Thymus (tissue), 11 donors: Measurements from ENCODE around the gene SERINC5. TPM values are rescaled to one million over a fixed set of nuclear protein-coding genes. Genes with fewer than 3 reads are reported as not detected.

Experiments used
- DNase-seq, 9 donors: peaks; one replicate each; pipeline ENCODE4 v3.0.0-alpha.2; 2013; ENCODE audit warnings: low spot score in 9 of 9, low read depth in 6 of 9, missing footprints in 1 of 9
- H3K27ac ChIP-seq, 2 donors: one replicate each; pipeline ENCODE4 v1.5.1; 2013; ENCODE audit warnings: control low read depth in 1 of 2, low read depth in 1 of 2, low read length in 1 of 2, mild to moderate bottlenecking in 1 of 2, moderate library complexity in 1 of 2
- H3K27me3 ChIP-seq, 2 donors: one replicate each; pipeline ENCODE4 v1.5.1; 2013; ENCODE audit warnings: low read length in 1 of 2; ENCODE audit not compliant: control insufficient read depth in 2 of 2, insufficient read depth in 1 of 2
- H3K36me3 ChIP-seq, 2 donors: one replicate each; pipeline ENCODE4 v1.5.1; 2013; ENCODE audit warnings: low read length in 1 of 2, mild to moderate bottlenecking in 1 of 2, moderate library complexity in 1 of 2; ENCODE audit not compliant: control insufficient read depth in 2 of 2, insufficient read depth in 2 of 2
- H3K4me1 ChIP-seq, 2 donors: one replicate each; pipeline ENCODE4 v1.5.1; 2013; ENCODE audit warnings: low read length in 2 of 2; ENCODE audit not compliant: control insufficient read depth in 2 of 2, insufficient read depth in 2 of 2
- H3K4me3 ChIP-seq, 2 donors: one replicate each; pipeline ENCODE4 v1.5.1; 2013; ENCODE audit warnings: low read length in 2 of 2, control low read depth in 1 of 2, mild to moderate bottlenecking in 1 of 2
- H3K9me3 ChIP-seq, 2 donors: one replicate each; pipeline ENCODE4 v1.5.1; 2013; ENCODE audit warnings: low read length in 1 of 2, mild to moderate bottlenecking in 1 of 2; ENCODE audit not compliant: control insufficient read depth in 2 of 2, insufficient read depth in 1 of 2
- WGBS: extraction: QIAGEN DNeasy Blood & Tissue Kit; methylation state at CpG from one replicate; pipeline ENCODE4 v1.1.7; 2013; 5-methylcytosine and 5-hydroxymethylcytosine counted together
- polyA plus RNA-seq: library from polyadenylated mRNA; stranded (reverse); fragments of 200-250 nt; gene quantifications from one replicate; pipeline ENCODE4 v1.2.3, GENCODE V29; 2013
- total RNA-seq: library from RNA; stranded (reverse); fragments of 120-200 nt; gene quantifications from one replicate; pipeline ENCODE4 v1.2.4, GENCODE V29; 2013
- donor health status: healthy.

Gene SERINC5
- total and polyA plus RNA-seq, 2 donors: 7.1 to 14.7 TPM

- Histone ChIP-seq H3K4me1 (no peaks in the 10 kb centered on the region), H3K4me3 (no peak overlapping the region), H3K9me3 (no peaks in the 10 kb centered on the region), H3K27ac (no peak overlapping the region), H3K36me3 (no peaks in the 10 kb centered on the region), H3K27me3 (no peaks in the 10 kb centered on the region)
- 98% methylated on average over 10 of the region's 10 CpGs for WGBS
- no peak for DNase-seq
These were observed 179.5 kb downstream of the SERINC5 start for GRCh38 chr5:80076131-80077050.

GRCh38 chr5:80072103-80073073, 183.5 kb downstream of the SERINC5 start:
- H3K27ac ChIP-seq: no peak overlapping the region
- 97% methylated on average over 10 of the region's 10 CpGs for WGBS
- no peaks in the 10 kb centered on the region for H3K27me3 ChIP-seq
- H3K4me3 ChIP-seq: no peak overlapping the region
- no peak for DNase-seq
- H3K36me3 ChIP-seq: no peaks in the 10 kb centered on the region
- H3K4me1 ChIP-seq: no peaks in the 10 kb centered on the region
- H3K9me3 ChIP-seq: no peaks in the 10 kb centered on the region

- no peaks in the 10 kb centered on the region for H3K4me1 ChIP-seq
- no peaks in the 10 kb centered on the region for H3K36me3 ChIP-seq
- WGBS: 95% methylated on average over 2 of the region's 2 CpGs
- no peaks in the 10 kb centered on the region for H3K9me3 ChIP-seq
- H3K27me3 ChIP-seq: no peaks in the 10 kb centered on the region
- no peak overlapping the region for H3K4me3 ChIP-seq
- H3K27ac ChIP-seq: no peak overlapping the region
- no peak for DNase-seq
These were observed 184.3 kb downstream of the SERINC5 start for GRCh38 chr5:80071510-80072021.

GRCh38 chr5:80070338-80071056, 185.4 kb downstream of the SERINC5 start:
- no peaks in the 10 kb centered on the region for H3K36me3 ChIP-seq
- no peaks in the 10 kb centered on the region for H3K4me1 ChIP-seq
- H3K27me3 ChIP-seq: no peaks in the 10 kb centered on the region
- no peak overlapping the region for H3K27ac ChIP-seq
- 77% methylated on average over 10 of the region's 10 CpGs for WGBS
- H3K4me3 ChIP-seq: no peak overlapping the region
- DNase-seq: no peak
- no peaks in the 10 kb centered on the region for H3K9me3 ChIP-seq

GRCh38 chr5:80069918-80070318, 185.9 kb downstream of the SERINC5 start:
- no peak overlapping the region for H3K27ac ChIP-seq
- WGBS: 67% methylated on average over 3 of the region's 3 CpGs
- no peak for DNase-seq

GRCh38 chr5:80069251-80069800, 186.5 kb downstream of the SERINC5 start:
- Histone ChIP-seq H3K36me3 (no peaks in the 10 kb centered on the region), H3K4me3 (no peak overlapping the region), H3K4me1 (no peaks in the 10 kb centered on the region), H3K9me3 (no peaks in the 10 kb centered on the region), H3K27me3 (no peaks in the 10 kb centered on the region), H3K27ac (no peak overlapping the region)
- 92% methylated on average over 4 of the region's 4 CpGs for WGBS
- DNase-seq: no peak

More at GRCh38 chr5:80069918-80070318, 185.9 kb downstream of the SERINC5 start:
- no peaks in the 10 kb centered on the region for H3K36me3 ChIP-seq
- no peaks in the 10 kb centered on the region for H3K9me3 ChIP-seq
- H3K4me3 ChIP-seq: no peak overlapping the region
- H3K27me3 ChIP-seq: no peaks in the 10 kb centered on the region
- no peaks in the 10 kb centered on the region for H3K4me1 ChIP-seq

- no peak overlapping the region for H3K4me3 ChIP-seq
- 97% methylated on average over 4 of the region's 4 CpGs for WGBS
- no peak for DNase-seq
- H3K4me1 ChIP-seq: no peaks in the 10 kb centered on the region
- no peaks in the 10 kb centered on the region for H3K27me3 ChIP-seq
- no peak overlapping the region for H3K27ac ChIP-seq
- H3K9me3 ChIP-seq: no peaks in the 10 kb centered on the region
- H3K36me3 ChIP-seq: no peaks in the 10 kb centered on the region
These were observed 187.1 kb downstream of the SERINC5 start for GRCh38 chr5:80068775-80069174.

- Histone ChIP-seq H3K4me1 (no peaks in the 10 kb centered on the region), H3K4me3 (no peak overlapping the region), H3K36me3 (no peaks in the 10 kb centered on the region), H3K9me3 (no peaks in the 10 kb centered on the region), H3K27me3 (no peaks in the 10 kb centered on the region), H3K27ac (no peak overlapping the region)
- WGBS: 99% methylated on average over 5 of the region's 5 CpGs
- no peak for DNase-seq
These were observed 187.6 kb downstream of the SERINC5 start for GRCh38 chr5:80068246-80068636.
